GM19099 (cell line): ENCODE data around the gene P4HA3.

Experiments used
- POLR2A ChIP-seq: IDR thresholded peaks from 3 replicates; pipeline ENCODE4 v1.6.1; 2011; ENCODE audit warnings: low read depth; ENCODE audit not compliant: insufficient read length; ENCODE audit errors: extremely low read depth

Gene P4HA3

DNA sequence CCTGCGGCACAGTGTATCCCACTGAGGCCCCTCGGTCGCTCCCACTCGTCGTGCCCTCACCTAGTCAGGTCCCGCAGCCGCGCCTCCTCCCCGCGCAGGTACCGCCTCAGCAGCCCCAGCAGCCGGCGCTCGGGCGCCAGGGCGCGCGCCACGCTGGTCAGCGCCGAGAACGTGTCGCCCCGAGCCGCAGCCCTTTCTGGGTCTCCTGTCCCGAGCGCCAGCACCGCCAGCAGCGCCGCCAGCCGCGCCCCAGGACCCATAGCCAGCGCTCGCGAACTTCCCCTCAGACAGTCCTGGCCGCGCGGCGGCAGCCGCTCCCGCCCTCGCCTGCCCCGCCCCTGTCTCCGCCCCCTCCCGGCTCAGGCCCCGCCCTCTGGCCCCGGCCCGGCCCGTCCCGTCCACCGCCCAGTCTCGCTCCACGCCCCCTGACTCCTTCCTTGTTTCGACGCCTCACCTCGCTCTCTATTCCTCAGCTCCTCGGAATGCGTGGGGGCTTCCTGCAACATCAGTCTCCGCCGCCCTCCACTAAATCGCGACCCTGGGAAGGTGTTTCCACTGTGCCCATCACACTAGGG lies at the start of gene P4HA3:
P4HA3 (minus strand) TSS at position 289 of the 575 bp plus-strand sequence; CDS start at position 260, 29 bp downstream.
- TF ChIP-seq POLR2A = no peak

DNA sequence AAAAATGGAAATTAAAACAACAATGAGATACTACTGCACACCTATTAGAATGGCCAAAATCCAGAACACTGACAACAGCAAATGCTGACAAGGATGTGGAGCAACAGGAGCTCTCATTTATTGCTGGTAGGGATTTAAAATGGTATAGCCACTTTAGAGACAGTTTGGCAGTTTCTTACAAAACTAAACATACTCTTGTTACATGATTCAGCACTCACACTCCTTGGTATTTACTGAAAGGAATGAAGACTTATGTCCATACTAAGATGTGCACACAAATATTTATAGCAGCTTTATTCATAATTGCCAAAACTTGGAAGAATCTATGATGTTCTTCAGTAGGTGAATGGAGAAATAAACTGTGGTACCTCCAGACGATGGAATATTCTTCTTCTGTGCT lies 46.0 kb upstream of the P4HA3 start:
- no peak for TF ChIP-seq POLR2A

GRCh38 chr11:74355626-74356025 lies 44.2 kb upstream of the P4HA3 start:
- TF ChIP-seq POLR2A = no peak

DNA sequence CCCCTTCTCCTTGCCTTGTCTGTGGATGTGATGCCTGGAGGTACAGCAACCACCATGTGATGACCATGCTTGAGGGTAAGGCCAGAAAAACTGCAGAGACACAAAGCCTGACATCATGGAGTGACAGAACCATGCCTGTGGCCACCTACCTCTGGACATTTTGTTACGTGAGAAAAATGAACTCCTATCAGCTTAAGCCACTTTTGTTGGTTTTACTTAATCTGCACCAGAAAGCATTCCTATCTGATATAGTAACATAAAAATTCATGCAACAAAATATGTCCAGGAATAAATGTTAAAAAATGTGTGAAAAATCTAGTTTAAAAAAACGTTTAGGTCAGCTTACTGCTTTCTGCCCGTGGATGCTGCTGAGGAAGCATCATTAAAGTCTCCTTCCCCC lies 42.6 kb upstream of the P4HA3 start:
- TF ChIP-seq POLR2A = no peak

- no peak for TF ChIP-seq POLR2A
These were observed 35.9 kb upstream of the P4HA3 start for GRCh38 chr11:74347381-74347780.

- TF ChIP-seq POLR2A = no peak
These were observed 34.0 kb upstream of the P4HA3 start for GRCh38 chr11:74345420-74345819.

GRCh38 chr11:74341921-74342320 lies 30.5 kb upstream of the P4HA3 start:
- TF ChIP-seq POLR2A = no peak

DNA sequence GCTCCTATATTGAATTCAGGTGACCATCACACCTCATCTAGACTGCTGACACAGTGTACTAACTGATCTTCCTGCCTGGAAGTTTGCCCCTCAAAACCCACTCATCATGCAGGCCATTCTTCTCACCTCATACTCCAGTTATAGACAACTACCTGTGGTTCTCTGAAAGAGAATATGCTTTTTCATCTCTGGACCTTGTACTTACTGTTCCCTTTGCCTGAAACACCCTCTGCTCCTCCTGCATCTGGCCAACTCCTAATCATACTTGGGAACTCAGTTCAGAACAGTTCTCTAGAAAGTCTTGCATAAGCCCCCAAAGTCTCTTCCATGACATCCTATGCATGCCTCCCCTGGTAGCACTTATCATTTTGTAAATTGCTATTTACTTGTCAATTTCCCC lies 28.2 kb upstream of the P4HA3 start:
- no peak for TF ChIP-seq POLR2A

DNA sequence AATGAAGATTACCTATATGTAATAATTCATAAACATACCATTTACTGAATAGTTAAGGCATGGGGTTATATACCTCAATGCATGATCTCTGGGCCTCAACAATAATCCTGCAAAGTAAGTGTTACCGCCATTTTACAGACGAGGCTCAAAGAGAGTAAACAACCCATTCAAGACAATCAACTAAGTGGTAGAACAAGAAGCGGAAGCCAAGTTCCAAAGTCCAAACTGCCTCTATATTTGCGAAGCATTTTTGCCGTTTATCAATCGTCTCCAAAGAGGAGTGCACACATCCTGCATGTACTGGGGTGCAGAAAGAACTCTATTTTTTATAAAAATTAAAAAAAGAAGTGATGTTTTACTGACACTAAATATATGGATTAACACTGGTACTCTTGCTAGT lies 27.5 kb upstream of the P4HA3 start:
- TF ChIP-seq POLR2A = no peak

GRCh38 chr11:74333193-74333592 lies 21.8 kb upstream of the P4HA3 start:
- TF ChIP-seq POLR2A = no peak

- TF ChIP-seq POLR2A = no peak
These were observed 20.9 kb upstream of the P4HA3 start for GRCh38 chr11:74332291-74332690.

- no peak for TF ChIP-seq POLR2A
These were observed 18.8 kb upstream of the P4HA3 start for GRCh38 chr11:74330075-74330858.

- no peak for TF ChIP-seq POLR2A
These were observed 15.6 kb upstream of the P4HA3 start for GRCh38 chr11:74327076-74327475.

- no peak for TF ChIP-seq POLR2A
These were observed 15.2 kb upstream of the P4HA3 start for GRCh38 chr11:74326665-74327064.

GRCh38 chr11:74325649-74326645 lies 14.5 kb upstream of the P4HA3 start:
- no peak for TF ChIP-seq POLR2A
